Posterior cingulate gyrus (tissue), 11 donors: ENCODE results near the gene USH2A.

ENCODE experiments used
- DNase-seq, 10 donors: peaks; one replicate each; pipeline versions ENCODE4 v3.0.0 to v3.0.0-alpha.2; 2020 to 2021; ENCODE audit warnings: mixed read lengths in 3 of 10
- intact Hi-C: fragments of 100-400 bp; cut with DNase I; formaldehyde crosslinking; loops from one replicate; pipeline ENCODE4 v1.15.1; 2023

USH2A gene

GRCh38 chr1:215672482-215672881 is 750.8 kb downstream of the USH2A start:
- DNase-seq, result no peak
- intact Hi-C loops, result no loop called here

- intact Hi-C loops, result no loop called here
- no peak for DNase-seq
Observed at GRCh38 chr1:215669806-215670491, 753.3 kb downstream of the USH2A start.

- DNase-seq, result no peak
- intact Hi-C loops, result no loop called here
Observed at GRCh38 chr1:215667761-215668160, 755.5 kb downstream of the USH2A start.

- intact Hi-C loops, result no loop called here
- DNase-seq, result no peak
Observed at GRCh38 chr1:215665215-215665614, 758.0 kb downstream of the USH2A start.

GRCh38 chr1:215661033-215661432 is 762.2 kb downstream of the USH2A start:
- intact Hi-C loops, result no loop called here
- DNase-seq, result no peak

GRCh38 chr1:215660259-215660658 is 763.0 kb downstream of the USH2A start:
- intact Hi-C loops, result no loop called here
- no peak for DNase-seq

- intact Hi-C loops, result no loop called here
- DNase-seq, result no peak
Observed at GRCh38 chr1:215657047-215657446, 766.2 kb downstream of the USH2A start.

GRCh38 chr1:215652371-215652770 is 770.9 kb downstream of the USH2A start:
- no peak for DNase-seq
- intact Hi-C loops, result no loop called here

- no peak for DNase-seq
Observed at GRCh38 chr1:215651867-215652266, 771.4 kb downstream of the USH2A start.

GRCh38 chr1:215650446-215651149 is 772.6 kb downstream of the USH2A start:
- intact Hi-C loops, result no loop called here

More at GRCh38 chr1:215651867-215652266, 771.4 kb downstream of the USH2A start:
- intact Hi-C loops, result no loop called here

GRCh38 chr1:215648957-215649356 is 774.3 kb downstream of the USH2A start:
- intact Hi-C loops, result no loop called here
- no peak for DNase-seq

More at GRCh38 chr1:215650446-215651149, 772.6 kb downstream of the USH2A start:
- DNase-seq, result no peak

GRCh38 chr1:215647738-215648137 is 775.5 kb downstream of the USH2A start:
- intact Hi-C loops, result no loop called here
- DNase-seq, result no peak

- intact Hi-C loops, result no loop called here
- DNase-seq, result no peak
Observed at GRCh38 chr1:215645861-215646260, 777.4 kb downstream of the USH2A start.

- DNase-seq, result no peak
- intact Hi-C loops, result no loop called here
Observed at GRCh38 chr1:215645182-215645581, 778.1 kb downstream of the USH2A start.

- DNase-seq, result no peak
- intact Hi-C loops, result no loop called here
Observed at GRCh38 chr1:215643592-215644321, 779.5 kb downstream of the USH2A start.

GRCh38 chr1:215640429-215641148 is 782.7 kb downstream of the USH2A start:
- intact Hi-C loops, result no loop called here
- no peak for DNase-seq

- no peak for DNase-seq
- intact Hi-C loops, result no loop called here
Observed at GRCh38 chr1:215637041-215637573, 786.1 kb downstream of the USH2A start.

- DNase-seq, result no peak
- intact Hi-C loops, result no loop called here
Observed at GRCh38 chr1:215636258-215636965, 786.8 kb downstream of the USH2A start.

GRCh38 chr1:215635827-215636226 is 787.4 kb downstream of the USH2A start:
- no peak for DNase-seq
- intact Hi-C loops, result no loop called here

- no peak for DNase-seq
- intact Hi-C loops, result no loop called here
Observed at GRCh38 chr1:215631489-215631888, 791.8 kb downstream of the USH2A start.
